GM12865 (cell line): ENCODE data around the gene NECAB3.

Experiments
- DNase-seq: peaks from one replicate; pipeline ENCODE4 v3.0.0; 2010; ENCODE audit warnings: low read depth
- H3K4me3 ChIP-seq: 2 replicates; pipeline ENCODE4 v1.5.1; 2011; ENCODE audit warnings: mild to moderate bottlenecking, low read depth, low read length, control low read depth
- CTCF ChIP-seq: IDR thresholded peaks from 2 replicates; pipeline ENCODE4 v1.5.1; 2011; ENCODE audit warnings: low read length, control low read depth, low read depth, inconsistent platforms; ENCODE audit not compliant: insufficient read depth; ENCODE audit errors: missing control alignments

Gene NECAB3

GRCh38 chr20:33659341-33660034 is 14.7 kb downstream of the NECAB3 start:
- TF ChIP-seq CTCF = no peak
- DNase-seq = no peak
- H3K4me3 ChIP-seq = no peak overlapping the region

GRCh38 chr20:33658929-33659328 is 15.3 kb downstream of the NECAB3 start:
- H3K4me3 ChIP-seq = no peak overlapping the region
- no peak for TF ChIP-seq CTCF
- no peak for DNase-seq

GRCh38 chr20:33658510-33658909 is 15.7 kb downstream of the NECAB3 start:
- TF ChIP-seq CTCF = no peak
- no peak for DNase-seq
- no peak overlapping the region for H3K4me3 ChIP-seq

GRCh38 chr20:33657704-33658095 is 16.5 kb downstream of the NECAB3 start:
- no peak for TF ChIP-seq CTCF
- H3K4me3 ChIP-seq = no peak overlapping the region
- no peak for DNase-seq

GRCh38 chr20:33656783-33657703 is 17.2 kb downstream of the NECAB3 start:
- TF ChIP-seq CTCF = no peak
- DNase-seq = no peak
- no peak overlapping the region for H3K4me3 ChIP-seq

- no peak for DNase-seq
- TF ChIP-seq CTCF = no peak
Observed at GRCh38 chr20:33656010-33656782, 18.0 kb downstream of the NECAB3 start.

More at GRCh38 chr20:33656010-33656782, 18.0 kb downstream of the NECAB3 start:
- H3K4me3 ChIP-seq = no peak overlapping the region
